Tibial nerve (tissue), 3 donors: ENCODE results near the gene ERVK3-1.

Experiments
- CTCF ChIP-seq, 5 experiments: fragments of 200-600 bp in 3 of 5; fragments of 450-650 bp in 2 of 5; sonication (generic) in 3 of 5; IDR thresholded peaks; one replicate each; pipeline ENCODE4 v1.5.1; 2016 to 2019; ENCODE audit warnings: antibody characterized with exemption in 5 of 5, mild to moderate bottlenecking in 3 of 5, moderate library complexity in 2 of 5
- POLR2A ChIP-seq, 2 donors: fragments of 450-650 bp; IDR thresholded peaks; one replicate each; pipeline ENCODE4 v1.6.1; 2017; ENCODE audit warnings: antibody characterized with exemption in 2 of 2, mild to moderate bottlenecking in 2 of 2, moderate library complexity in 2 of 2

DNA sequence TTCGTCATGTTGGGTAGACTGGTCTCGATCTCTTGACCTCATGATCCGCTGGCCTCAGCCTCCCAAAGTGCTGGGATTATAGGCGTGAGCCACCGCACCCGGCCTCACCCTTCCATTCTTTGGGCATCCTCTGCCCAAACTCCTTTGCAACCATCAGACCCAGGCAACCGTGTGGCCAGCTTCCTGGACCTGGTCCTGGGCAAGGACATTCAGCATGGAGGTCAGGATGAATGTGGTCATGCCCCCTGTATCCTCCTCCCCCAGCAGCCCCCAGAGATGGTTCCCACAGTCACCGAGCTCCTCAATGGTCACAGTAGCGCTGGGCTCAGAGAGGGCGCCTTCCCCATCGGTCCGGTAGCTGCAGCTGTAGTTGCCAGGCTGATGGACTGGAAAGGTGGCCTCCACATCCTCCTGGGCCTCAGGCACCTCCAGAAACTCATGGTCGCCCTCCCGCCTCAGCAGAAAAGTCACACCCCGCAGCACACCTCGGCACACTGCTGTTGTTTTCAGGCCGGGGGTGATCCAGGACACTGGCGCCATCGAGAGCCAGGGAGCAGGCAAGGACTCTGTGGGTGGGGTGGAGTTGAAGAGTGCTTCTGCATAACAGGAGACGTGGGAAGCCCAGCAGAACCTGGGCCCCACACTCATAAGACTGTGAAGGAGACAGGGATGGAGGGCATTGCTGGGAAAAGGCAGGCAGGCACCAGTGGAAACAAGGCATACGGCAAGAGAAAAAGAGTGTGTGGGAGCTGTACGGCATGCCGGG, 47.0 kb downstream of the ERVK3-1 start:
- TF ChIP-seq CTCF (IDR thresholded peaks at IDR 0.05) (no peak), POLR2A (IDR thresholded peaks at IDR 0.05) (no peak)
